Measurements from ENCODE around the gene MIEN1. TPM values are rescaled to one million over a fixed set of nuclear protein-coding genes. Genes with fewer than 3 reads are reported as not detected.

Gene MIEN1
- total RNA-seq, 1 experiment from 2014 or later: 40.6 TPM

DNA sequence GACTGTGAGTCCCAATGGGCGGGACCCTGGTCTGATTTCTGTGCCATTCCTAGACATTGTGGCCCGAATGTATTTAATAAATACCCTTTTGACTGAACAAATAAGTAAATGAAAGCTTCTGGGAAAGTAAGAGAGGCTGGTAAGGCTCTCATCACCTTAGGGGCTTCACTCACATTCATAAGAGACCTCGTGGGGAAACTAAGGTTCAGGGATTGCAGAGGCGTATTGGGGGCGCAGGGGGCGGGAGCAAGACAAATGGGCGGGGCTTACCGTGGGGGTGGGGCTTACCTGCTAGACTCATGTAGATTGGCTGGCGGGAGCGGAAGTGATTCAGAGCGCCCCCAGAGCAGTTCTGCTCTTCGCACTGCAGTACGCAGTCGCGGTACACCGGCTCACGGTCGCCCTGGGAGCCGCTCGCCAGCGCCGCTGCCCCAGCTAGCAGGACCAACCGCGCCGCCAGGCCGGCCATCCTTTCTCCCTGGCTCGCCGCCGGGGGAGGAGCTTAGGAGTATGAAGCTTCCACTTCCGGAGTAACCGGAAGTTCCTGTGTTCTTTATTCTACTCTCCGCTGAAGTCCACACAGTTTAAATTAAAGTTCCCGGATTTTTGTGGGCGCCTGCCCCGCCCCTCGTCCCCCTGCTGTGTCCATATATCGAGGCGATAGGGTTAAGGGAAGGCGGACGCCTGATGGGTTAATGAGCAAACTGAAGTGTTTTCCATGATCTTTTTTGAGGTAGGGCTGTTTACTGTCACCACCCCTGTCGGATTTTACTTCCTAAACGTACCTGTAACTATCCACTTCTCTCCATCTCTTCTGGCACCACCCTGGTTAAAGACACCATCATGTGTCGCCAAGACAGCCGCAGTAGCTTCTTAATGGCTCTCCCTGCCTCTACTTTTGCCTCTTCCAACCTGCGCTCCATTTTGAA, 42.5 kb downstream of the MIEN1 start, which contains the start of gene PGAP3 (continued):
- TF ChIP-seq, protein P1, sequence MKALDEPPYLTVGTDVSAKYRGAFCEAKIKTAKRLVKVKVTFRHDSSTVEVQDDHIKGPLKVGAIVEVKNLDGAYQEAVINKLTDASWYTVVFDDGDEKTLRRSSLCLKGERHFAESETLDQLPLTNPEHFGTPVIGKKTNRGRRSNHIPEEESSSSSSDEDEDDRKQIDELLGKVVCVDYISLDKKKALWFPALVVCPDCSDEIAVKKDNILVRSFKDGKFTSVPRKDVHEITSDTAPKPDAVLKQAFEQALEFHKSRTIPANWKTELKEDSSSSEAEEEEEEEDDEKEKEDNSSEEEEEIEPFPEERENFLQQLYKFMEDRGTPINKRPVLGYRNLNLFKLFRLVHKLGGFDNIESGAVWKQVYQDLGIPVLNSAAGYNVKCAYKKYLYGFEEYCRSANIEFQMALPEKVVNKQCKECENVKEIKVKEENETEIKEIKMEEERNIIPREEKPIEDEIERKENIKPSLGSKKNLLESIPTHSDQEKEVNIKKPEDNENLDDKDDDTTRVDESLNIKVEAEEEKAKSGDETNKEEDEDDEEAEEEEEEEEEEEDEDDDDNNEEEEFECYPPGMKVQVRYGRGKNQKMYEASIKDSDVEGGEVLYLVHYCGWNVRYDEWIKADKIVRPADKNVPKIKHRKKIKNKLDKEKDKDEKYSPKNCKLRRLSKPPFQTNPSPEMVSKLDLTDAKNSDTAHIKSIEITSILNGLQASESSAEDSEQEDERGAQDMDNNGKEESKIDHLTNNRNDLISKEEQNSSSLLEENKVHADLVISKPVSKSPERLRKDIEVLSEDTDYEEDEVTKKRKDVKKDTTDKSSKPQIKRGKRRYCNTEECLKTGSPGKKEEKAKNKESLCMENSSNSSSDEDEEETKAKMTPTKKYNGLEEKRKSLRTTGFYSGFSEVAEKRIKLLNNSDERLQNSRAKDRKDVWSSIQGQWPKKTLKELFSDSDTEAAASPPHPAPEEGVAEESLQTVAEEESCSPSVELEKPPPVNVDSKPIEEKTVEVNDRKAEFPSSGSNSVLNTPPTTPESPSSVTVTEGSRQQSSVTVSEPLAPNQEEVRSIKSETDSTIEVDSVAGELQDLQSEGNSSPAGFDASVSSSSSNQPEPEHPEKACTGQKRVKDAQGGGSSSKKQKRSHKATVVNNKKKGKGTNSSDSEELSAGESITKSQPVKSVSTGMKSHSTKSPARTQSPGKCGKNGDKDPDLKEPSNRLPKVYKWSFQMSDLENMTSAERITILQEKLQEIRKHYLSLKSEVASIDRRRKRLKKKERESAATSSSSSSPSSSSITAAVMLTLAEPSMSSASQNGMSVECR (CRISPR knock-in tag; IDR thresholded peaks at IDR 0.05; ENCODE audit: borderline replicate concordance): peak; percentile 30; the same call in 1 of the 2 replicates
- no peak for TF ChIP-seq ZBTB21 (CRISPR knock-in tag; IDR thresholded peaks at IDR 0.05; ENCODE audit: borderline replicate concordance)
- TF ChIP-seq, protein P2, sequence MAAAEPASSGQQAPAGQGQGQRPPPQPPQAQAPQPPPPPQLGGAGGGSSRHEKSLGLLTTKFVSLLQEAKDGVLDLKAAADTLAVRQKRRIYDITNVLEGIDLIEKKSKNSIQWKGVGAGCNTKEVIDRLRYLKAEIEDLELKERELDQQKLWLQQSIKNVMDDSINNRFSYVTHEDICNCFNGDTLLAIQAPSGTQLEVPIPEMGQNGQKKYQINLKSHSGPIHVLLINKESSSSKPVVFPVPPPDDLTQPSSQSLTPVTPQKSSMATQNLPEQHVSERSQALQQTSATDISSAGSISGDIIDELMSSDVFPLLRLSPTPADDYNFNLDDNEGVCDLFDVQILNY (CRISPR knock-in tag; IDR thresholded peaks at IDR 0.05): no peak; the same call in 1 of the 2 replicates
- no peak for TF ChIP-seq CBFB (CRISPR knock-in tag; IDR thresholded peaks at IDR 0.05; ENCODE audit: low read depth)
- TF ChIP-seq, protein P3, sequence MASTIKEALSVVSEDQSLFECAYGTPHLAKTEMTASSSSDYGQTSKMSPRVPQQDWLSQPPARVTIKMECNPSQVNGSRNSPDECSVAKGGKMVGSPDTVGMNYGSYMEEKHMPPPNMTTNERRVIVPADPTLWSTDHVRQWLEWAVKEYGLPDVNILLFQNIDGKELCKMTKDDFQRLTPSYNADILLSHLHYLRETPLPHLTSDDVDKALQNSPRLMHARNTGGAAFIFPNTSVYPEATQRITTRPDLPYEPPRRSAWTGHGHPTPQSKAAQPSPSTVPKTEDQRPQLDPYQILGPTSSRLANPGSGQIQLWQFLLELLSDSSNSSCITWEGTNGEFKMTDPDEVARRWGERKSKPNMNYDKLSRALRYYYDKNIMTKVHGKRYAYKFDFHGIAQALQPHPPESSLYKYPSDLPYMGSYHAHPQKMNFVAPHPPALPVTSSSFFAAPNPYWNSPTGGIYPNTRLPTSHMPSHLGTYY (CRISPR knock-in tag; IDR thresholded peaks at IDR 0.05): no peak
- TF ChIP-seq, protein P4, sequence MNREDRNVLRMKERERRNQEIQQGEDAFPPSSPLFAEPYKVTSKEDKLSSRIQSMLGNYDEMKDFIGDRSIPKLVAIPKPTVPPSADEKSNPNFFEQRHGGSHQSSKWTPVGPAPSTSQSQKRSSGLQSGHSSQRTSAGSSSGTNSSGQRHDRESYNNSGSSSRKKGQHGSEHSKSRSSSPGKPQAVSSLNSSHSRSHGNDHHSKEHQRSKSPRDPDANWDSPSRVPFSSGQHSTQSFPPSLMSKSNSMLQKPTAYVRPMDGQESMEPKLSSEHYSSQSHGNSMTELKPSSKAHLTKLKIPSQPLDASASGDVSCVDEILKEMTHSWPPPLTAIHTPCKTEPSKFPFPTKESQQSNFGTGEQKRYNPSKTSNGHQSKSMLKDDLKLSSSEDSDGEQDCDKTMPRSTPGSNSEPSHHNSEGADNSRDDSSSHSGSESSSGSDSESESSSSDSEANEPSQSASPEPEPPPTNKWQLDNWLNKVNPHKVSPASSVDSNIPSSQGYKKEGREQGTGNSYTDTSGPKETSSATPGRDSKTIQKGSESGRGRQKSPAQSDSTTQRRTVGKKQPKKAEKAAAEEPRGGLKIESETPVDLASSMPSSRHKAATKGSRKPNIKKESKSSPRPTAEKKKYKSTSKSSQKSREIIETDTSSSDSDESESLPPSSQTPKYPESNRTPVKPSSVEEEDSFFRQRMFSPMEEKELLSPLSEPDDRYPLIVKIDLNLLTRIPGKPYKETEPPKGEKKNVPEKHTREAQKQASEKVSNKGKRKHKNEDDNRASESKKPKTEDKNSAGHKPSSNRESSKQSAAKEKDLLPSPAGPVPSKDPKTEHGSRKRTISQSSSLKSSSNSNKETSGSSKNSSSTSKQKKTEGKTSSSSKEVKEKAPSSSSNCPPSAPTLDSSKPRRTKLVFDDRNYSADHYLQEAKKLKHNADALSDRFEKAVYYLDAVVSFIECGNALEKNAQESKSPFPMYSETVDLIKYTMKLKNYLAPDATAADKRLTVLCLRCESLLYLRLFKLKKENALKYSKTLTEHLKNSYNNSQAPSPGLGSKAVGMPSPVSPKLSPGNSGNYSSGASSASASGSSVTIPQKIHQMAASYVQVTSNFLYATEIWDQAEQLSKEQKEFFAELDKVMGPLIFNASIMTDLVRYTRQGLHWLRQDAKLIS (CRISPR knock-in tag; IDR thresholded peaks at IDR 0.05; ENCODE audit: borderline replicate concordance): no peak
- no peak for TF ChIP-seq RORB (CRISPR knock-in tag; IDR thresholded peaks at IDR 0.05)
- TF ChIP-seq SP1 (CRISPR knock-in tag; conservative IDR thresholded peaks at IDR 0.05): peak; percentile 92
- TF ChIP-seq, protein P5, sequence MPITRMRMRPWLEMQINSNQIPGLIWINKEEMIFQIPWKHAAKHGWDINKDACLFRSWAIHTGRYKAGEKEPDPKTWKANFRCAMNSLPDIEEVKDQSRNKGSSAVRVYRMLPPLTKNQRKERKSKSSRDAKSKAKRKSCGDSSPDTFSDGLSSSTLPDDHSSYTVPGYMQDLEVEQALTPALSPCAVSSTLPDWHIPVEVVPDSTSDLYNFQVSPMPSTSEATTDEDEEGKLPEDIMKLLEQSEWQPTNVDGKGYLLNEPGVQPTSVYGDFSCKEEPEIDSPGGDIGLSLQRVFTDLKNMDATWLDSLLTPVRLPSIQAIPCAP (CRISPR knock-in tag; IDR thresholded peaks at IDR 0.05): no peak
- no peak for TF ChIP-seq ZNF232 (CRISPR knock-in tag; IDR thresholded peaks at IDR 0.05)
- peak; percentile 57; the same call in 1 of the 2 replicates for TF ChIP-seq FOXP1 (CRISPR knock-in tag; IDR thresholded peaks at IDR 0.05; ENCODE audit: borderline replicate concordance)
- TF ChIP-seq GABPB1 (CRISPR knock-in tag; IDR thresholded peaks at IDR 0.05): peak; percentile 62; the same call in 1 of the 2 replicates
- TF ChIP-seq, protein P6, sequence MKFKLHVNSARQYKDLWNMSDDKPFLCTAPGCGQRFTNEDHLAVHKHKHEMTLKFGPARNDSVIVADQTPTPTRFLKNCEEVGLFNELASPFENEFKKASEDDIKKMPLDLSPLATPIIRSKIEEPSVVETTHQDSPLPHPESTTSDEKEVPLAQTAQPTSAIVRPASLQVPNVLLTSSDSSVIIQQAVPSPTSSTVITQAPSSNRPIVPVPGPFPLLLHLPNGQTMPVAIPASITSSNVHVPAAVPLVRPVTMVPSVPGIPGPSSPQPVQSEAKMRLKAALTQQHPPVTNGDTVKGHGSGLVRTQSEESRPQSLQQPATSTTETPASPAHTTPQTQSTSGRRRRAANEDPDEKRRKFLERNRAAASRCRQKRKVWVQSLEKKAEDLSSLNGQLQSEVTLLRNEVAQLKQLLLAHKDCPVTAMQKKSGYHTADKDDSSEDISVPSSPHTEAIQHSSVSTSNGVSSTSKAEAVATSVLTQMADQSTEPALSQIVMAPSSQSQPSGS (CRISPR knock-in tag; IDR thresholded peaks at IDR 0.05; ENCODE audit: borderline replicate concordance, low read depth): no peak
- 0 out of 2 replicates have a peak, but pooled peaks have one; percentile 30 for TF ChIP-seq NFATC4 (CRISPR knock-in tag; IDR thresholded peaks at IDR 0.05)
- no peak for TF ChIP-seq NFE2L1 (CRISPR knock-in tag; IDR thresholded peaks at IDR 0.05)
- TF ChIP-seq, protein P7, sequence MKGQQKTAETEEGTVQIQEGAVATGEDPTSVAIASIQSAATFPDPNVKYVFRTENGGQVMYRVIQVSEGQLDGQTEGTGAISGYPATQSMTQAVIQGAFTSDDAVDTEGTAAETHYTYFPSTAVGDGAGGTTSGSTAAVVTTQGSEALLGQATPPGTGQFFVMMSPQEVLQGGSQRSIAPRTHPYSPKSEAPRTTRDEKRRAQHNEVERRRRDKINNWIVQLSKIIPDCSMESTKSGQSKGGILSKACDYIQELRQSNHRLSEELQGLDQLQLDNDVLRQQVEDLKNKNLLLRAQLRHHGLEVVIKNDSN (CRISPR knock-in tag; IDR thresholded peaks at IDR 0.05): 0 out of 2 replicates have a peak, but pooled peaks have one; percentile 12
- TF ChIP-seq MYBL2 (CRISPR knock-in tag; IDR thresholded peaks at IDR 0.05): 0 out of 2 replicates have a peak, but pooled peaks have one; percentile 57
- no peak for TF ChIP-seq KAT7 (CRISPR knock-in tag; IDR thresholded peaks at IDR 0.05; ENCODE audit: borderline replicate concordance)
- TF ChIP-seq, protein P8, sequence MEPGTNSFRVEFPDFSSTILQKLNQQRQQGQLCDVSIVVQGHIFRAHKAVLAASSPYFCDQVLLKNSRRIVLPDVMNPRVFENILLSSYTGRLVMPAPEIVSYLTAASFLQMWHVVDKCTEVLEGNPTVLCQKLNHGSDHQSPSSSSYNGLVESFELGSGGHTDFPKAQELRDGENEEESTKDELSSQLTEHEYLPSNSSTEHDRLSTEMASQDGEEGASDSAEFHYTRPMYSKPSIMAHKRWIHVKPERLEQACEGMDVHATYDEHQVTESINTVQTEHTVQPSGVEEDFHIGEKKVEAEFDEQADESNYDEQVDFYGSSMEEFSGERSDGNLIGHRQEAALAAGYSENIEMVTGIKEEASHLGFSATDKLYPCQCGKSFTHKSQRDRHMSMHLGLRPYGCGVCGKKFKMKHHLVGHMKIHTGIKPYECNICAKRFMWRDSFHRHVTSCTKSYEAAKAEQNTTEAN (CRISPR knock-in tag; IDR thresholded peaks at IDR 0.05): peak; percentile 31; the same call in 1 of the 2 replicates
- TF ChIP-seq SMAD3 (CRISPR knock-in tag; IDR thresholded peaks at IDR 0.05; ENCODE audit: borderline replicate concordance): 0 out of 2 replicates have a peak, but pooled peaks have one; percentile 40
- no peak for TF ChIP-seq ELF4 (CRISPR knock-in tag; IDR thresholded peaks at IDR 0.05; ENCODE audit: low read depth)

All from WTC11 (cell line).